ENCODE measurements around the gene LYZL2. TPM values are rescaled to one million over a fixed set of nuclear protein-coding genes. Genes with fewer than 3 reads are reported as not detected.

LYZL2 gene
- total and polyA plus RNA-seq, 2 of the 8 experiments (the other 6 are each of a cell fraction or from before 2014, with no cell fraction given), result not detected

DNA sequence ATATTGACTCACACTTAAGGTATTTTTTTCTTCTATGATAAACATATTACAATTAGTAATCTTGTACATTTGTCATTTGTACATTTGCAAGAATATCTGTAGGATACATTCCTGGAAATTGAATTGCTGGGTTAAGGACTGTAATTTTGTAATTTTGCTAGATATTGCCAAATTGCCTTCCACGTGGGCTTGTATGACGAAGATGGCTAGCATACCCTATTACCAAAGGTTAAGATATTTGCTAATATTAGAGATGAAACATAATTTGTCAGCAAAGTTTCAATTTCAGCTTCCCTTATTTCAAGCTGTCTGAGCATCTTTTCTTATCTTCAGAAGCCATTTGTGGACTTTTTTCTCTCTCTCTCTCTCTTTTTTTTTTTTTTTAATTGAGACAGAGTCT is 1.0 kb upstream of the LYZL2 start:
- Histone ChIP-seq H3K56ac (replicated peaks; ENCODE audit: insufficient read length, low read depth, low read length) (no peak overlapping the region), H4K20me1 (replicated peaks in 1 of 2; ENCODE audit: control insufficient read depth in 1 of 2, insufficient read depth in 2 of 2, low read length in 2 of 2) (no peaks in the 10 kb centered on the region), H3K4ac (replicated peaks; ENCODE audit: insufficient read length, low read depth, low read length) (no peak overlapping the region), H3K23me2 (ENCODE audit: low read depth, low read length) (no peaks in the 10 kb centered on the region), H3K23ac (ENCODE audit: insufficient read length) (no peak overlapping the region), H3K79me2 (ENCODE audit: control insufficient read depth in 1 of 2, insufficient read depth in 2 of 2, low read length in 2 of 2) (no peaks in the 10 kb centered on the region), H2BK120ac (replicated peaks; ENCODE audit: low read depth, low read length) (no peak overlapping the region), H2BK12ac (ENCODE audit: low read depth, low read length) (no peak overlapping the region), H3K18ac (ENCODE audit: extremely low read depth, low read length) (no peak overlapping the region), H2BK20ac (ENCODE audit: low read length) (no peak overlapping the region), H3K79me1 (ENCODE audit: low read depth, low read length) (no peaks in the 10 kb centered on the region), H4K5ac (ENCODE audit: insufficient read length, low read depth, low read length) (no peak overlapping the region), H4K91ac (replicated peaks; ENCODE audit: insufficient read length, low read length) (no peak overlapping the region), H3K9me3 (ENCODE audit: insufficient read depth in 2 of 2, low read depth in 1 of 2, low read length in 1 of 2) (no peaks in the 10 kb centered on the region), H2AK5ac (ENCODE audit: low read depth, low read length) (no peak overlapping the region), H3K14ac (ENCODE audit: insufficient read length) (no peak overlapping the region), H3K27ac (ENCODE audit: low read depth, low read length) (no peak overlapping the region), H3K9ac (replicated peaks in 1 of 4; ENCODE audit: extremely low read depth in 1 of 4, low read depth in 3 of 4, low read length in 3 of 4) (no peak overlapping the region), H2BK5ac (ENCODE audit: low read depth, low read length) (no peak overlapping the region), H3K4me2 (ENCODE audit: insufficient read depth in 1 of 2, low read depth in 2 of 2, low read length in 2 of 2) (no peak overlapping the region), H3K36me3 (ENCODE audit: control insufficient read depth in 2 of 4, insufficient read depth in 4 of 4, low read length in 3 of 4) (no peaks in the 10 kb centered on the region), H3K4me1 (replicated peaks in 1 of 4; ENCODE audit: control insufficient read depth in 3 of 4, insufficient read depth in 4 of 4, low read length in 3 of 4) (no peaks in the 10 kb centered on the region), H3K27me3 (replicated peaks in 1 of 4; ENCODE audit: control insufficient read depth in 3 of 4, extremely low read depth in 1 of 4, insufficient read depth in 3 of 4, low read length in 3 of 4) (no peaks in the 10 kb centered on the region), H2BK15ac (ENCODE audit: low read length) (no peak overlapping the region), H2AFZ (ENCODE audit: low read length) (no peak overlapping the region), H3K4me3 (ENCODE audit: extremely low read depth in 1 of 4, insufficient read depth in 2 of 4, low read depth in 3 of 4, low read length in 4 of 4) (no peak overlapping the region), H4K8ac (ENCODE audit: extremely low read depth, insufficient read depth, low read length) (no peak overlapping the region)
- FAIRE-seq (no peak), DNase-seq (ENCODE audit: low read depth in 1 of 2, low spot score in 2 of 2) (no peak)
- POLR2A ChIA-PET (ENCODE audit: partially characterized antibody), result no interaction called here
- CTCF ChIA-PET (ENCODE audit: partially characterized antibody), result interaction anchor here (1.3 kb wide), 1 partner anchor 9 kb away, joined by 4 read pairs; no protein-coding TSS in a partner anchor
- no peak for TF ChIP-seq MAFK (IDR thresholded peaks at IDR 0.05; ENCODE audit: low read depth, low read length)
- no peak for TF ChIP-seq YY1 (IDR thresholded peaks at IDR 0.05; ENCODE audit: low read depth, low read length)
- no peak for TF ChIP-seq SAP30 (IDR thresholded peaks at IDR 0.05; ENCODE audit: insufficient read depth, insufficient replicate concordance, low read length)
- no peak for TF ChIP-seq POLR2A (IDR thresholded peaks at IDR 0.05; ENCODE audit: control extremely low read depth in 1 of 2, low read depth in 2 of 2, low read length in 2 of 2)
- TF ChIP-seq SP2 (IDR thresholded peaks at IDR 0.05; ENCODE audit: low read length), result no peak
- TF ChIP-seq TEAD4 (IDR thresholded peaks at IDR 0.05; ENCODE audit: low read depth, low read length), result no peak
- no peak for TF ChIP-seq RNF2 (IDR thresholded peaks at IDR 0.05; ENCODE audit: borderline replicate concordance, low read depth, low read length, missing control alignments, poor library complexity, severe bottlenecking)
- TF ChIP-seq TAF7 (optimal IDR thresholded peaks at IDR 0.05; ENCODE audit: borderline replicate concordance, low read depth, low read length), result no peak
- WGBS, 2 experiments (ENCODE audit: extremely low coverage in 1 of 2, insufficient coverage in 1 of 2, insufficient read length in 1 of 2, insufficient replicate concordance in 2 of 2, low coverage in 1 of 2, low lambda C conversion rate in 2 of 2, missing lambda C conversion rate in 1 of 2), result 97% methylated on average over 2 of the region's 2 CpGs; no CpG with 5 or more reads in 1 of the 2 experiments
